Type B pancreatic cell (in vitro differentiated cells): ENCODE measurements around the gene FAM20C. TPM values are rescaled to one million over a fixed set of nuclear protein-coding genes. Genes with fewer than 3 reads are reported as not detected.

Source experiments
- DNase-seq: peaks from one replicate; pipeline ENCODE4 v3.0.0; 2021; ENCODE audit warnings: mixed read lengths; ENCODE audit not compliant: unreplicated experiment; ENCODE audit errors: extremely low spot score
- H3K27ac Mint-ChIP-seq: 2 replicates; pipeline ENCODE4 v1.8.0; 2021; ENCODE audit warnings: mild to moderate bottlenecking, mixed read lengths
- H3K27me3 Mint-ChIP-seq: 2 replicates; pipeline ENCODE4 v1.8.0; 2021; ENCODE audit warnings: mixed read lengths
- H3K36me3 Mint-ChIP-seq: 2 replicates; pipeline ENCODE4 v1.8.0; 2021; ENCODE audit warnings: mixed read lengths
- H3K4me1 Mint-ChIP-seq: one replicate; pipeline ENCODE4 v1.8.0; 2021; ENCODE audit warnings: mixed read lengths; ENCODE audit not compliant: unreplicated experiment
- H3K4me3 Mint-ChIP-seq: 2 replicates; pipeline ENCODE4 v1.8.0; 2021; ENCODE audit warnings: mild to moderate bottlenecking, mixed read lengths
- H3K9me3 Mint-ChIP-seq: 2 replicates; pipeline ENCODE4 v1.8.0; 2021; ENCODE audit warnings: mixed read lengths
- CTCF ChIP-seq: fragments of 200-600 bp; sonication (generic); conservative IDR thresholded peaks from 2 replicates; pipeline ENCODE4 v1.5.0; 2021; ENCODE audit warnings: antibody characterized with exemption, mild to moderate bottlenecking
- long read RNA-seq: library from polyadenylated mRNA; unstranded; transcript quantifications from one replicate; pipeline ENCODE4 v2.0.0, GENCODE V29; 2020
- total RNA-seq: library from RNA; stranded (reverse); gene quantifications from 2 replicates; pipeline ENCODE4 v1.2.1, GENCODE V29; 2021; ENCODE audit warnings: low replicate concordance

Gene FAM20C
- total RNA-seq: 17.4 and 18.1 TPM in 2 replicates
- long read RNA-seq, partial matches to known transcripts: 4 of 7 reads
- long read RNA-seq, other reads (novel, unspliced or antisense): 1 of 7 reads

GRCh38 chr7:191981-192649 lies at the start of gene FAM20C:
TSS of gene FAM20C (plus strand) at chr7:192571. CDS start at chr7:193200, 629 bp downstream.
- H3K36me3 Mint-ChIP-seq: peaks cover 14% of the 10 kb centered on the region
- H3K27ac Mint-ChIP-seq: peak within 1 kb of the TSS; percentile 90
- no peak for TF ChIP-seq CTCF
- DNase-seq: no peak
- peaks cover 37% of the 10 kb centered on the region for H3K4me1 Mint-ChIP-seq
- H3K4me3 Mint-ChIP-seq: peak within 1 kb of the TSS; percentile 96
- H3K27me3 Mint-ChIP-seq: peaks cover 32% of the 10 kb centered on the region
- H3K9me3 Mint-ChIP-seq: no peaks in the 10 kb centered on the region

GRCh38 chr7:143145-143751 lies 49.1 kb upstream of the FAM20C start:
- Mint-ChIP-seq H3K9me3 (no peaks in the 10 kb centered on the region), H3K4me1 (peaks cover 5% of the 10 kb centered on the region), H3K36me3 (peaks cover 3% of the 10 kb centered on the region), H3K27ac (no peak overlapping the region), H3K4me3 (no peak overlapping the region), H3K27me3 (no peaks in the 10 kb centered on the region)
- TF ChIP-seq CTCF: no peak
- no peak for DNase-seq

- H3K4me1 Mint-ChIP-seq: peaks cover under 1% of the 10 kb centered on the region
- no peak for DNase-seq
- H3K4me3 Mint-ChIP-seq: no peak overlapping the region
- H3K27me3 Mint-ChIP-seq: no peaks in the 10 kb centered on the region
- H3K9me3 Mint-ChIP-seq: no peaks in the 10 kb centered on the region
- no peak for TF ChIP-seq CTCF
- no peak overlapping the region for H3K27ac Mint-ChIP-seq
- peaks cover 3% of the 10 kb centered on the region for H3K36me3 Mint-ChIP-seq
Observed at GRCh38 chr7:143811-144453, 48.4 kb upstream of the FAM20C start.

- Mint-ChIP-seq H3K36me3 (peaks cover 3% of the 10 kb centered on the region), H3K27me3 (no peaks in the 10 kb centered on the region), H3K27ac (no peak overlapping the region), H3K9me3 (no peaks in the 10 kb centered on the region), H3K4me3 (no peak overlapping the region), H3K4me1 (peaks cover 5% of the 10 kb centered on the region)
- no peak for DNase-seq
- no peak for TF ChIP-seq CTCF
Observed at GRCh38 chr7:144454-144826, 47.9 kb upstream of the FAM20C start.

GRCh38 chr7:145863-146262 lies 46.5 kb upstream of the FAM20C start:
- Mint-ChIP-seq H3K27ac (no peak overlapping the region), H3K27me3 (no peaks in the 10 kb centered on the region), H3K36me3 (peaks cover 3% of the 10 kb centered on the region), H3K4me1 (peaks cover 14% of the 10 kb centered on the region), H3K9me3 (no peaks in the 10 kb centered on the region), H3K4me3 (no peak overlapping the region)
- DNase-seq: no peak
- TF ChIP-seq CTCF: no peak
